ENCODE measurements around the gene CHMP4B.

DNA sequence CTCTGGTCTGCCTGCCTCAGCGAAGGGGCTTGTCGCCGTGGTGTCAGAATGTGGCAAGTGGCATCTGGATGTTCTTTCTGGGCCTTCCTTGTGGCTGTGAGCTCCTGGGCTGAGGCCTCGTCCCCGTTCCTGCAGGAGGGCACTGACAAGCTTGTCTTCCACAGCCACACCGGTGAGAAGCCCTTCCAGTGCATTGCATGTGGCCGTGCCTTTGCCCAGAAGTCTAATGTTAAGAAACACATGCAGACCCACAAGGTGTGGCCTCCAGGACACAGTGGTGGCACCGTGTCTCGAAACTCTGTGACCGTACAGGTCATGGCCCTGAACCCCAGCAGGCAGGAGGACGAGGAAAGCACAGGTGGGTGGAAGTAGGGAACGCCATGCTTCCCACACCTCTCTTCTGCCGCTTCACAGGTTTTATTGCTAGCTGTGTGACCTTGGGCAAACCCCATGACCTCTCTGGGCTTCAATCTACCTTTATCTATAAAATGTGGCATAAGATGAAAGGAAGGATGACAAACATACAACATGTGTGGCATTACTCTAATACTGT is 49.4 kb upstream of the CHMP4B start:
- TF ChIP-seq EZH2phosphoT487 (IDR thresholded peaks at IDR 0.05; ENCODE audit: borderline replicate concordance, low read length), result no peak
- TF ChIP-seq, protein P1, sequence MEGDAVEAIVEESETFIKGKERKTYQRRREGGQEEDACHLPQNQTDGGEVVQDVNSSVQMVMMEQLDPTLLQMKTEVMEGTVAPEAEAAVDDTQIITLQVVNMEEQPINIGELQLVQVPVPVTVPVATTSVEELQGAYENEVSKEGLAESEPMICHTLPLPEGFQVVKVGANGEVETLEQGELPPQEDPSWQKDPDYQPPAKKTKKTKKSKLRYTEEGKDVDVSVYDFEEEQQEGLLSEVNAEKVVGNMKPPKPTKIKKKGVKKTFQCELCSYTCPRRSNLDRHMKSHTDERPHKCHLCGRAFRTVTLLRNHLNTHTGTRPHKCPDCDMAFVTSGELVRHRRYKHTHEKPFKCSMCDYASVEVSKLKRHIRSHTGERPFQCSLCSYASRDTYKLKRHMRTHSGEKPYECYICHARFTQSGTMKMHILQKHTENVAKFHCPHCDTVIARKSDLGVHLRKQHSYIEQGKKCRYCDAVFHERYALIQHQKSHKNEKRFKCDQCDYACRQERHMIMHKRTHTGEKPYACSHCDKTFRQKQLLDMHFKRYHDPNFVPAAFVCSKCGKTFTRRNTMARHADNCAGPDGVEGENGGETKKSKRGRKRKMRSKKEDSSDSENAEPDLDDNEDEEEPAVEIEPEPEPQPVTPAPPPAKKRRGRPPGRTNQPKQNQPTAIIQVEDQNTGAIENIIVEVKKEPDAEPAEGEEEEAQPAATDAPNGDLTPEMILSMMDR (IDR thresholded peaks at IDR 0.05; ENCODE audit: low read depth, low read length, poor library complexity, severe bottlenecking), result no peak
